ENCODE measurements around the gene PCDHA4. TPM values are rescaled to one million over a fixed set of nuclear protein-coding genes. Genes with fewer than 3 reads are reported as not detected.
A peak's percentile ranks its signal among the peaks of the same experiment; 100 is the strongest.
"Not testable (repeated sequence)": the region's sequence is repeated elsewhere in the genome, so short reads cannot be mapped to it uniquely, and the experiment has no call there.

PCDHA4 gene
- under 0.01 TPM in 2 replicates for total RNA-seq

DNA sequence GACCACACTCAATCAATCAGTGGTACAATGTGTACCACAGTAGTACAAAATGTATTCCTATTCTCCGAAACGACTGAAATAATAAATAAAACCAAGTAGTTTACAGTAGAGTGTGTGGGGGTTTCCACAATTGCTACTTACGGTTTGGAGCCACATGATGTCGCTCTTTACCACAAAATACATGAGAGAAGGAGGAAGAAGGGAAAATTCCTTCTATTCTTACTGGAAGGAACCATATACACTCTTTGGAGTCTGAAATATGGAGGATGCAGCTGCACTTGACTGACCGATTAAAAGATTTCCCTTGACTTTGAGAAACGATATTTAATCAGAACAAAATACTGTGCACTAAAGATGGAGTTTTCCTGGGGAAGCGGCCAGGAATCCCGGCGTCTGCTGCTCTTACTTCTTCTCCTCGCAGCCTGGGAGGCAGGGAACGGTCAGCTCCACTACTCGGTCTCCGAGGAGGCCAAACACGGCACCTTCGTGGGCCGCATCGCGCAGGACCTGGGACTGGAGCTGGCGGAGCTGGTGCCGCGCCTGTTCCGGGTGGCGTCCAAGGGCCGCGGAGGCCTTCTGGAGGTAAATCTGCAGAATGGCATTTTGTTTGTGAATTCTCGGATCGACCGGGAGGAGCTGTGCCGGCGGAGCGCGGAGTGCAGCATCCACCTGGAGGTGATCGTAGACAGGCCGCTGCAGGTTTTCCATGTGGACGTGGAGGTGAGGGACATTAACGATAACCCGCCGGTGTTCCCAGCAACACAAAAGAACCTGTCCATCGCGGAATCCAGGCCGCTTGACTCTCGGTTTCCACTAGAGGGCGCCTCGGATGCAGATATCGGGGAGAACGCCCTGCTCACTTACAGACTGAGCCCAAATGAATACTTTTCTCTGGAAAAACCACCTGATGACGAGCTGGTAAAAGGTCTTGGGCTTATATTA is at the start of gene PCDHA4:
TSS of gene PCDHA4 (plus strand) at position 235 of the 942 bp plus-strand sequence.
- peak in 1 of 2 donors; percentile 46 for DNase-seq (ENCODE audit: low read depth in 2 of 2)

DNA sequence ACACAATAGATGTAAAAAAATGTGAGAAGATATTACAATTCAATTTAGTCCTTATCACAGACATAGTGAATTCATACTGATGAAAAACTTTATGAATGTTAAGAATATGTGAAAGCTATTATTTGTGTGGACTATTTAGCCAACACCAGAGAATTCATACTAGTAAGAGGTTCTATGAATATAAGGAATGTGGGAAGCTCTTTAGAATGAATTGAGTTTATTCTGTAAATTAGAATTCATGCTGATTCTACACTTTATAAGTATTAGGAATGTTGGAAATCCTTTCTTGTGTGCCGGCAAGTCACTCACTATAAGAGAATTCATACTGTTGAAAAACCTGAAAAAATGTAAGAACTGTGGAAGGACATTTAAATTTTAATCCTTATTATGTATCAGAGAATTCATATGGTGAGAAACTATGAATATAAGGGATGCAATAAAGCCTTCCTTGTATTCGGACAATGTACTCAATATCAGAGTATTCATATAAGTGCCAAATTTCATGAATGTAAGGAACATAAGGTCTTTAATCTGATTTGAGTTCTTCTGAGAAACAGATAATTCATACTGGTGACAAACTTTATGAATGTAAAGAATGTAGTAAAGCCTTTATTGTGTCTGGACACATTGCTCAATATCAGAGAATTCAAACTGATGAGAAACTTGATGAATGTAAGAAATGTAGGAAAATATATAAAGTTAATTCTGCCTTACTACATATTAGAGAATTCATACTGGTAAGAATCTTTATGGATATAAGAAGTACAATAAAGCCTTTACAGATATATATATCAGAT is 42.5 kb upstream of the PCDHA4 start:
- DNase-seq (ENCODE audit: low read depth in 2 of 2) = peak in 1 of 2 donors; percentile 1

DNA sequence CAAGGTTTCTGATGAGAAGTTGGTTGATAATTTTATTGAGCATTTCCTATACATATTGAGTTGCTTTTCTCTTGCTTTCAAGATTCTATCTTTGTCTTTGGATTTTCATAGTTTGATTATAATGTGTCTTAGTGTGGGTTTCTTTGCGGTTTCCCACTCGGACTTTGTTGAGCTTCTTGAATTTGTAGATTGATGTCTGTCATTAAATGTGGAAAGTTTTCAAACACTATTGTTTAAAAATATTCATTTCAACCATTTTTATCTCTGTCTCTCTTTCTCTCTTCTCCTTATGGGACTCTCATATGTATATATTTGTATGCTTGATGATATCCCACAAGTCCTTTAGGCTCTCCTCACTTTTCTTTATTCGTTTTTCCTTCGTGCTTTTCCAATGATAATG is 39.4 kb upstream of the PCDHA4 start:
- no peak for DNase-seq (ENCODE audit: low read depth in 2 of 2)

DNA sequence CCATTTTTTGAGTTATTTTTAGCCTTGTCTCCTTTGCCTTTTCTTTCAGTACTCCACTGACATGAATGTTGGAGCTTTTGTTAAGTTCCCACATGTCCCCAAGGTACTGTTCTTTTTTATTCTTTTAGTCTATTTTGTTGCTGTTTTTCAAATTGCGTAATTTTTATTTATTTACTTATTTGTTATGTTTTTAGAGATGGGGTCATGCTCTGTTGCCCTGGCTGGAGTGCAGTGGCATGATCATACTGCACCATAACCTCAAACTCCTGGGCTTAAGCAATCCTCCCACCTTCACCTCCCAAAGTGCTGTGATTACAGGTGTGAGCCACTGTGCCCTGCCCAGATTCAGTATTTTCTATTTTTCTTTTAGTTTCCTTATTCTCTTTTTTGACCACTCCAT is 26.4 kb upstream of the PCDHA4 start:
- no peak for DNase-seq (ENCODE audit: low read depth in 2 of 2)

DNA sequence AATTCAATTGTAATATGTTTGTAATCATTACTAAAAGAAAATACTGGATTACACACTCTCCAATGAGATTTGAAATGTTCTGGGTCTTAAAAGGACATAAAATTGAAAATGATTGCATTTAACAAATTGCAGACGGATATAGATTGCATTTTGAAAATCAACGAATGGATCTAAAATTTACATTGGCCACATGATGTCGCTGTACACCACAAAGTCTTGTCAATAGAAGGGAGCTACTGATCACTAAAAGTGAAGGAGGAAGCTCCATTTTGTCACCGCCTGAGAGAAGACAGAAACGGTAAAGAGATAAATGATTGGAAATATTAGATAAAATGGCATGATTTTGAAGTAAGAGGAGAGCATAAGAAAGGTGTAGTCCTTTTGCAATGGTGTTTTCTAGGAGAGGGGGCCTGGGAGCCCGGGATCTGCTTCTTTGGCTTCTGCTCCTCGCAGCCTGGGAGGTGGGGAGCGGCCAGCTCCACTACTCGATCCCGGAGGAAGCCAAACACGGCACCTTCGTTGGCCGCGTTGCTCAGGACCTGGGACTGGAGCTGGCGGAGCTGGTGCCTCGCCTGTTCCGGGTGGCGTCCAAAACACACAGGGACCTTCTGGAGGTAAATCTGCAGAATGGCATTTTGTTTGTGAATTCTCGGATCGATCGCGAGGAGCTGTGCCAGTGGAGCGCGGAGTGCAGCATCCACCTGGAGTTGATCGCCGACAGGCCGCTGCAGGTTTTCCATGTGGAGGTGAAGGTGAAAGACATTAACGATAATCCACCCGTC is 20.8 kb upstream of the PCDHA4 start, which contains the start of gene PCDHA1:
TSS of gene PCDHA1 (plus strand) at position 236 of the 782 bp plus-strand sequence.
- no peak for DNase-seq (ENCODE audit: low read depth in 2 of 2)

DNA sequence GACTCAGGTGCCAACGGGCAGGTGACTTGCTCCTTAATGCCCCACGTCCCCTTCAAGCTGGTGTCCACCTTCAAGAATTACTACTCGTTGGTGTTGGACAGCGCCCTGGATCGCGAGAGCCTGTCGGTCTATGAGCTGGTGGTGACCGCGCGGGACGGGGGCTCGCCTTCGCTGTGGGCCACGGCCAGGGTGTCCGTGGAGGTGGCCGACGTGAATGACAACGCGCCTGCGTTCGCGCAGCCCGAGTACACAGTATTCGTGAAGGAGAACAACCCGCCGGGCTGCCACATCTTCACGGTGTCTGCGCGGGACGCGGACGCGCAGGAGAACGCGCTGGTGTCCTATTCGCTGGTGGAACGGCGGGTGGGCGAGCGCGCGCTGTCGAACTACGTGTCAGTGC is 19.4 kb upstream of the PCDHA4 start:
- not testable (repeated sequence) for DNase-seq (ENCODE audit: low read depth in 2 of 2)

DNA sequence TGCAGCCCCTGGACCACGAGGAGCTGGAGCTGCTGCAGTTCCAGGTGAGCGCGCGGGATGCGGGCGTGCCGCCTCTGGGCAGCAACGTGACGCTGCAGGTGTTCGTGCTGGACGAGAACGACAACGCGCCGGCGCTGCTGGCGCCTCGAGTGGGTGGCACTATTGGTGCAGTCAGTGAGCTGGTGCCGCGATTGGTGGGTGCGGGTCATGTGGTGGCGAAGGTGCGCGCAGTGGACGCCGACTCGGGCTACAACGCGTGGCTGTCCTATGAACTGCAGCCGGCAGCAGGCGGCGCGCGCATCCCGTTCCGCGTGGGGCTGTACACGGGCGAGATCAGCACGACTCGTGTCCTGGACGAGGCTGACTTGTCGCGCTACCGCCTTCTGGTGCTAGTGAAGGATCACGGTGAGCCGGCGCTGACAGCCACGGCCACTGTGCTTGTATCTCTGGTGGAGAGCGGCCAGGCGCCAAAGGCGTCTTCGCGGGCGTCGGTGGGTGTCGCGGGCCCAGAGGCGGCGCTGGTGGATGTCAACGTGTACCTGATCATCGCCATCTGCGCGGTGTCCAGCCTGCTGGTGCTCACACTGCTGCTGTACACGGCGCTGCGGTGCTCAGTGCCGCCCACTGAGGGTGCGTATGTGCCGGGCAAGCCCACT is 18.9 kb upstream of the PCDHA4 start:
- not testable (repeated sequence) for DNase-seq (ENCODE audit: low read depth in 2 of 2)

DNA sequence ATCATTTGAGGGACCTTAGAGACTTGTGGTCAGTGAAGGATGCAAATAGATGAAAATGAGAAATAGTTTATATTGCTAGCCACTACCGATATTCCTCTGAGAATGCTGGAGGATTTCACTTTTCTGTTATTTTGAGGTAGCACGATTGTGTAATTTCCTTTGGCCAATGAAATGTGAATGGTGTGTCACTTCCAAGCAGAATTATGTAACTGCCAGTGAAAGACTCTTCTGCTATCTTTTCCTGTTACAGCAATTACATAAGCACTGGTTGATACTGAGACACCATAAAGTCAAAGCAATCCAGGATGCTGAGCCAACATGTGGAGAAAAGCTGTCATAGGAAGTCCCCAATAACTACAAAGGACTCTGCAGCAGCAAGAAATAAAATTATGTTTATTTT is 15.8 kb upstream of the PCDHA4 start:
- DNase-seq (ENCODE audit: low read depth in 2 of 2) = no peak

DNA sequence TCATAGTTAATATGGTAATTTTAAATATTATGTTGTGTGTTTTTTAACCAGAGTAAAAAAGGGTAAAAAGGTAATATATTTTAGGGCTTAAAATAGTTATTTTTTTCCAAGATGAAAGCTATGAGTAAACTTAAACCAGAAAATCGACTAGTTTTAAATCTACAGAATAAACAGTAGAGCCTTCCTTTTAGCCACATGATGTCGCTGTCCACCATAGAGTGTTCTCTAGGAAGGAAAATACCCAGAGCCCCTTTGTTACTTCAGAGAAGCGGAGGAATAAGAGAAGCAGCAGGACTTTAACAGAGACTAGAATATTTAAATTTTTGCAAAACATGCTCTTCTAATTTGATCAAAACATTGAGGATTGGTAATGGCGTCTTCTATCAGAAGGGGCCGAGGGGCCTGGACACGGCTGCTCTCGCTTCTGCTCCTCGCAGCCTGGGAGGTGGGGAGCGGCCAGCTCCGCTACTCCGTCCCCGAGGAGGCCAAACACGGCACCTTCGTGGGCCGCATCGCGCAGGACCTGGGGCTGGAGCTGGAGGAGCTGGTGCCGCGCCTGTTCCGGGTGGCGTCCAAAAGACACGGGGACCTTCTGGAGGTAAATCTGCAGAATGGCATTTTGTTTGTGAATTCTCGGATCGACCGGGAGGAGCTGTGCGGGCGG is 12.1 kb upstream of the PCDHA4 start, which contains the start of gene PCDHA2:
TSS of gene PCDHA2 (plus strand) at position 258 of the 664 bp plus-strand sequence.
- no peak for DNase-seq (ENCODE audit: low read depth in 2 of 2)

DNA sequence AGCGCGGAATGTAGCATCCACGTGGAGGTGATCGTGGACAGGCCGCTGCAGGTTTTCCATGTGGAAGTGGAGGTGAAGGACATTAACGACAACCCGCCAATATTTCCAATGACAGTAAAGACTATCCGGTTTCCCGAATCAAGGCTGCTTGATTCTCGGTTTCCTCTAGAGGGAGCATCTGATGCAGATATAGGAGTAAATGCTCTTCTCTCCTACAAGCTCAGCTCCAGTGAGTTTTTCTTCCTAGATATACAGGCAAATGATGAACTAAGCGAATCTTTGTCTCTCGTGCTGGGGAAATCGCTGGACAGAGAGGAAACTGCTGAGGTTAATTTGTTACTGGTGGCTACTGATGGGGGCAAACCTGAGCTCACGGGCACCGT is 11.6 kb upstream of the PCDHA4 start:
- peak in 1 of 2 donors; percentile 9 for DNase-seq (ENCODE audit: low read depth in 2 of 2)

DNA sequence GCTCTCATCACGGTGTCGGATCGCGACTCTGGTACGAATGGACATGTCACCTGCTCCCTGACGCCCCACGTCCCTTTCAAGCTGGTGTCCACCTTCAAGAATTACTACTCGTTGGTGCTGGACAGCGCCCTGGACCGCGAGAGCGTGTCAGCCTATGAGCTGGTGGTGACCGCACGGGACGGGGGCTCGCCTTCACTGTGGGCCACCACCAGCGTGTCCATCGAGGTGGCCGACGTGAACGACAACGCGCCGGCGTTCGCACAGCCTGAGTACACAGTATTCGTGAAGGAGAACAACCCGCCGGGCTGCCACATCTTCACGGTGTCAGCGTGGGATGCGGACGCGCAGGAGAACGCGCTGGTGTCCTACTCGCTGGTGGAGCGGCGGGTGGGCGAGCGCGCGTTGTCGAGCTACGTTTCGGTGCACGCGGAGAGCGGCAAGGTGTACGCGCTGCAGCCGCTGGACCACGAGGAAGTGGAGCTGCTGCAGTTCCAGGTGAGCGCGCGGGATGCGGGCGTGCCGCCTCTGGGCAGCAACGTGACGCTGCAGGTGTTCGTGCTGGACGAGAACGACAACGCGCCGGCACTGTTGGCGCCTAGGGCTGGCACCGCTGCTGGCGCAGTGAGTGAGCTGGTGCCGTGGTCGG is 10.7 kb upstream of the PCDHA4 start:
- DNase-seq (ENCODE audit: low read depth in 2 of 2) = not testable (repeated sequence)

DNA sequence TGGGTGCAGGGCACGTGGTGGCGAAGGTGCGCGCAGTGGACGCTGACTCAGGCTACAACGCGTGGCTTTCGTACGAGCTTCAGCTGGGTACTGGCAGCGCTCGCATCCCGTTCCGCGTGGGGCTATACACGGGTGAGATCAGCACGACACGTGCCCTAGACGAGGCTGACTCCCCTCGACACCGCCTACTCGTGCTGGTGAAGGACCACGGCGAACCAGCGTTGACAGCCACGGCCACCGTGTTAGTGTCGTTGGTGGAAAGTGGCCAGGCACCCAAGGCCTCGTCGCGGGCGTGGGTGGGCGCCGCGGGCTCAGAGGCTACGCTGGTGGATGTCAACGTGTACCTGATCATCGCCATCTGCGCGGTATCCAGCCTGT is 10.2 kb upstream of the PCDHA4 start:
- DNase-seq (ENCODE audit: low read depth in 2 of 2) = no peak

DNA sequence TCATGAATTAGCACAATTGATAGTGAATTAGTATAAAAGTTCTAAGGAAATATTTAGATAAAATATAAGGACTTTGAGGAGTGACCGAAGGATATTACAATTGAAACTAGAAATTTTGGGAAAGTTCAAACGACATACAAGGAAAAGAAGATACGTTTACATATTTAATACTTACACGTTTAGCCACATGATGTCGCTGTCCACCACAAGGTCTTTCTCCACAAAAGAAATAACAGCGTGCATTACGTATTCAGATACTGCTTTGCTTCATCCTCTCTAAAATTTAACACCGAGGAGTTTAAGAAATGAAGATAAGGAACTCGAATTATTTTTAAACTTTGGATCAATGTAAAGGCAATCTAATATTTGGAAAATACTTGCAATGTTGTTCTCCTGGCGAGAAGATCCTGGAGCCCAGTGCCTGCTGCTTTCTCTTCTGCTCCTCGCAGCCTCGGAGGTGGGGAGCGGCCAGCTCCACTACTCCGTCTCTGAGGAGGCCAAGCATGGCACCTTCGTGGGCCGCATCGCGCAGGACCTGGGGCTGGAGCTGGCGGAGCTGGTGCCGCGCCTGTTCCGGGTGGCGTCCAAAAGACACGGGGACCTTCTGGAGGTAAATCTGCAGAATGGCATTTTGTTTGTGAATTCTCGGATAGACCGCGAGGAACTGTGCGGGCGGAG is 5.9 kb upstream of the PCDHA4 start, which contains the start of gene PCDHA3:
TSS of gene PCDHA3 (plus strand) at position 242 of the 678 bp plus-strand sequence.
- DNase-seq (ENCODE audit: low read depth in 2 of 2) = peak; percentile 29 to 59

DNA sequence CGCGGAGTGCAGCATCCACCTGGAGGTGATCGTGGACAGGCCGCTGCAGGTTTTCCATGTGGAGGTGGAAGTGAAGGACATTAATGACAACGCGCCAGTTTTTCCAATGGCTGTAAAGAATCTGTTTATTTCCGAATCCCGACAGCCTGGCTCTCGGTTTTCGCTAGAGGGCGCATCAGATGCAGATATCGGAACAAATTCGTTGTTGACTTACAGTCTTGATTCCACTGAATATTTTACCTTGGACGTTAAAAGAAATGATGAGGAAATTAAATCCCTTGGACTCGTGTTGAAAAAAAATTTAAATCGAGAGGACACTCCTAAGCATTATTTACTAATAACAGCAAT is 5.4 kb upstream of the PCDHA4 start:
- DNase-seq (ENCODE audit: low read depth in 2 of 2) = peak in 1 of 2 donors; percentile 51

DNA sequence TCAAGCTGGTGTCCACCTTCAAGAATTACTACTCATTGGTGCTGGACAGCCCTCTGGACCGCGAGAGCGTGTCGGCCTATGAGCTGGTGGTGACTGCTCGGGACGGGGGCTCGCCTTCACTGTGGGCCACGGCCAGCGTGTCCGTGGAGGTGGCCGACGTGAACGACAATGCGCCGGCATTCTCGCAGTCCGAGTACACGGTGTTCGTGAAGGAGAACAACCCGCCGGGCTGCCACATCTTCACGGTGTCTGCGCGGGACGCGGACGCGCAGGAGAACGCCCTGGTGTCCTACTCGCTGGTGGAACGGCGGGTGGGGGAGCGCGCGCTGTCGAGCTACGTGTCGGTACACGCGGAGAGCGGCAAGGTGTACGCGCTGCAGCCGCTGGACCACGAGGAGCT is 4.5 kb upstream of the PCDHA4 start:
- DNase-seq (ENCODE audit: low read depth in 2 of 2) = not testable (repeated sequence)

DNA sequence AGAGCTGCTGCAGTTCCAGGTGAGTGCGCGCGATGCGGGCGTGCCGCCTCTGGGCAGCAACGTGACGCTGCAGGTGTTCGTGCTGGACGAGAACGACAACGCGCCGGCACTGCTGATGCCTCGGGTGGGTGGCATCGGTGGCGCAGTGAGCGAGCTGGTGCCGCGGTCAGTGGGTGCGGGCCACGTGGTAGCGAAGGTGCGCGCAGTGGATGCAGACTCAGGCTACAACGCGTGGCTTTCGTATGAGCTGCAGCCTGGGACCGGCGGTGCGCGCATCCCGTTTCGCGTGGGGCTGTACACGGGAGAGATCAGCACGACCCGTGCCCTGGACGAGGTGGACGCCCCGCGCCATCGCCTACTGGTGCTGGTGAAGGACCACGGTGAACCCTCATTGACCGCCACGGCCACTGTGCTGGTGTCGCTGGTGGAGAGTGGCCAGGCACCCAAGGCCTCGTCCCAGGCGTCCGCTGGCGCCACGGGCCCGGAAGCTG is 4.0 kb upstream of the PCDHA4 start:
- no peak for DNase-seq (ENCODE audit: low read depth in 2 of 2)

DNA sequence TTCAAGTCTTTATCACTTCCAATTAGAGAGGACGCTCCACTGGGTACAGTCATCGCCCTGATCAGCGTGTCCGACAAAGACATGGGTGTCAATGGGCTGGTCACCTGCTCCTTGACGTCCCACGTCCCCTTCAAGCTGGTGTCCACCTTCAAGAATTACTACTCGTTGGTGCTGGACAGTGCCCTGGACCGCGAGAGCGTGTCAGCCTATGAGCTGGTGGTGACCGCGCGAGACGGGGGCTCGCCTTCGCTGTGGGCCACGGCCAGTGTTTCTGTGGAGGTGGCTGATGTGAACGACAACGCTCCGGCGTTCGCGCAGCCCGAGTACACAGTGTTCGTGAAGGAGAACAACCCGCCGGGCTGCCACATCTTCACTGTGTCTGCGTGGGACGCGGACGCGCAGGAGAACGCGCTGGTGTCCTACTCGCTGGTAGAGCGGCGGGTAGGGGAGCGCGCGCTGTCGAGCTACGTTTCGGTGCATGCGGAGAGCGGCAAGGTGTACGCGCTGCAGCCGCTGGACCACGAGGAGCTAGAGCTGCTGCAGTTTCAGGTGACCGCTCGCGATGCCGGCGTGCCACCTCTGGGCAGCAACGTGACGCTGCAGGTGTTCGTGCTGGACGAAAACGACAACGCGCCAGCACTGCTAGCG is 1.5 kb downstream of the PCDHA4 start:
- not testable (repeated sequence) for DNase-seq (ENCODE audit: low read depth in 2 of 2)

DNA sequence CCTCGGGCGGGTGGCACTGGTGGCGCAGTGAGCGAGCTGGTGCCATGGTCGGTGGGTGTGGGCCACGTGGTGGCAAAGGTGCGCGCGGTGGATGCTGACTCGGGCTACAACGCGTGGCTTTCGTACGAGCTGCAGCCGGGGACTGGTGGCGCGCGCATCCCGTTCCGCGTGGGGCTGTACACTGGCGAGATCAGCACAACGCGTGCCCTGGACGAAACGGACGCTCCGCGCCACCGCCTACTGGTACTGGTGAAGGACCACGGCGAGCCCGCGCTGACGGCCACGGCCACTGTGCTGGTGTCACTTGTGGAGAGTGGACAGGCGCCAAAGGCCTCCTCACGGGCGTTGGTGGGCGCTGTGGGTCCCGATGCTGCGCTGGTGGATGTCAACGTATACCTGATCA is 2.0 kb downstream of the PCDHA4 start:
- DNase-seq (ENCODE audit: low read depth in 2 of 2) = no peak

All from lung microvascular endothelial cell (primary cell).